SIG-M5 (cell line): ENCODE data around the gene SGO2.
"Not testable (repeated sequence)": the region's sequence is repeated elsewhere in the genome, so short reads cannot be mapped to it uniquely, and the experiment has no call there.

Experiments
- DNase-seq: peaks from one replicate; lab custom pipeline; 2025; lab: John Stamatoyannopoulos, UW

The SGO2 gene

GRCh38 chr2:200596774-200597570 lies 71.0 kb downstream of the SGO2 start:
- DNase-seq, result no peak

- no peak for DNase-seq
Measured at GRCh38 chr2:200599206-200599605, 73.2 kb downstream of the SGO2 start.

GRCh38 chr2:200600549-200601225 lies 74.7 kb downstream of the SGO2 start:
- DNase-seq, result no peak

GRCh38 chr2:200602584-200602983 lies 76.6 kb downstream of the SGO2 start:
- no peak for DNase-seq

GRCh38 chr2:200603972-200604371 lies 78.0 kb downstream of the SGO2 start:
- no peak for DNase-seq

- no peak for DNase-seq
Measured at GRCh38 chr2:200604571-200605255, 78.7 kb downstream of the SGO2 start.

GRCh38 chr2:200608341-200609027 lies 82.5 kb downstream of the SGO2 start:
- no peak for DNase-seq

GRCh38 chr2:200609028-200609614 lies 83.1 kb downstream of the SGO2 start:
- no peak for DNase-seq

- not testable (repeated sequence) for DNase-seq
Measured at GRCh38 chr2:200610217-200610616, 84.2 kb downstream of the SGO2 start.

- no peak for DNase-seq
Measured at GRCh38 chr2:200613692-200614091, 87.7 kb downstream of the SGO2 start.

GRCh38 chr2:200614249-200614648 lies 88.2 kb downstream of the SGO2 start:
- DNase-seq, result no peak

- peak; percentile 17 for DNase-seq
Measured at GRCh38 chr2:200615247-200615646, 89.2 kb downstream of the SGO2 start.

GRCh38 chr2:200616193-200616592 lies 90.2 kb downstream of the SGO2 start:
- no peak for DNase-seq

- no peak for DNase-seq
Measured at GRCh38 chr2:200616656-200617055, 90.6 kb downstream of the SGO2 start.

- DNase-seq, result no peak
Measured at GRCh38 chr2:200617156-200618053, 91.4 kb downstream of the SGO2 start.

GRCh38 chr2:200618054-200618419 lies 92.0 kb downstream of the SGO2 start:
- no peak for DNase-seq

GRCh38 chr2:200618590-200619021 lies 92.6 kb downstream of the SGO2 start:
- DNase-seq, result no peak

- DNase-seq, result no peak
Measured at GRCh38 chr2:200619279-200619678, 93.3 kb downstream of the SGO2 start.

- no peak for DNase-seq
Measured at GRCh38 chr2:200620606-200621390, 94.8 kb downstream of the SGO2 start.

- DNase-seq, result no peak
Measured at GRCh38 chr2:200622106-200622505, 96.1 kb downstream of the SGO2 start.
